Measurements from ENCODE around the gene NFE2L1. TPM values are rescaled to one million over a fixed set of nuclear protein-coding genes. Genes with fewer than 3 reads are reported as not detected.

NFE2L1 gene
- total and polyA plus RNA-seq, 8 donors: 27.4 to 74.0 (median 44.5) TPM

GRCh38 chr17:48095611-48096010, 47.5 kb downstream of the NFE2L1 start:
- no peaks in the 10 kb centered on the region for H3K9me3 ChIP-seq
- H3K27me3 ChIP-seq: no peaks in the 10 kb centered on the region
- TF ChIP-seq, protein P1, sequence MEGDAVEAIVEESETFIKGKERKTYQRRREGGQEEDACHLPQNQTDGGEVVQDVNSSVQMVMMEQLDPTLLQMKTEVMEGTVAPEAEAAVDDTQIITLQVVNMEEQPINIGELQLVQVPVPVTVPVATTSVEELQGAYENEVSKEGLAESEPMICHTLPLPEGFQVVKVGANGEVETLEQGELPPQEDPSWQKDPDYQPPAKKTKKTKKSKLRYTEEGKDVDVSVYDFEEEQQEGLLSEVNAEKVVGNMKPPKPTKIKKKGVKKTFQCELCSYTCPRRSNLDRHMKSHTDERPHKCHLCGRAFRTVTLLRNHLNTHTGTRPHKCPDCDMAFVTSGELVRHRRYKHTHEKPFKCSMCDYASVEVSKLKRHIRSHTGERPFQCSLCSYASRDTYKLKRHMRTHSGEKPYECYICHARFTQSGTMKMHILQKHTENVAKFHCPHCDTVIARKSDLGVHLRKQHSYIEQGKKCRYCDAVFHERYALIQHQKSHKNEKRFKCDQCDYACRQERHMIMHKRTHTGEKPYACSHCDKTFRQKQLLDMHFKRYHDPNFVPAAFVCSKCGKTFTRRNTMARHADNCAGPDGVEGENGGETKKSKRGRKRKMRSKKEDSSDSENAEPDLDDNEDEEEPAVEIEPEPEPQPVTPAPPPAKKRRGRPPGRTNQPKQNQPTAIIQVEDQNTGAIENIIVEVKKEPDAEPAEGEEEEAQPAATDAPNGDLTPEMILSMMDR (IDR thresholded peaks at IDR 0.05): no peak
- no peaks in the 10 kb centered on the region for H3K36me3 ChIP-seq
- H3K4me1 ChIP-seq: no peaks in the 10 kb centered on the region
- ATAC-seq: no peak
- DNase-seq: no peak
- H3K27ac ChIP-seq: no peak overlapping the region
- H3K4me3 ChIP-seq: no peak overlapping the region
- WGBS, 2 donors: 92% methylated on average over 4 of the region's 4 CpGs
- intact Hi-C loops (cut with DNase I): no loop called here
- FAIRE-seq: no peak

DNA sequence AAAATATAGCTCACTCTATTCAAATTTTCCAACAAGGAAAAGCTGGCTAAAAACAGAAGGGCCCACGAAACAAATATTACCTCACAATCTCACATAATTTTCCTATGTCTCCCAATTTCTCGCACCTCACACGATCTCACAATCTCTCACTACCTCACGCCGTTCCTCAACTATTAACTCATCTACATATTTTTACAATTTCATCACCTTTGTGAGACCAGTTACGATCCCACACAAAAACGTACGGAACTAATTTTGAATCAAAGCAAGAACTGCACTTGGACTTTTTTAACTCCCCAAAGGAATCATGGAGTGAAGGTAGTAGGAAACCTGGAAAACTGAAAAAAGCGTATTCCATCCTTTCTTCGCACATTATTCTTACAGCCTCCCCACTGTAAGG, 52.0 kb downstream of the NFE2L1 start:
- H3K27ac ChIP-seq: peak overlapping the region in 2 of 4 donors; percentile 76 to 81
- H3K4me1 ChIP-seq: no peaks in the 10 kb centered on the region
- no peaks in the 10 kb centered on the region for H3K27me3 ChIP-seq
- DNase-seq (no peak), ATAC-seq (no peak), FAIRE-seq (no peak)
- H3K4me3 ChIP-seq: peak overlapping the region; percentile 77 to 99 (median 92)
- TF ChIP-seq, protein P1 (IDR thresholded peaks at IDR 0.05): no peak
- intact Hi-C loops (cut with DNase I): no loop called here
- no peaks in the 10 kb centered on the region for H3K36me3 ChIP-seq
- H3K9me3 ChIP-seq: no peaks in the 10 kb centered on the region
- 37 to 42% methylated on average over 10 of the region's 10 CpGs for WGBS, 2 donors

DNA sequence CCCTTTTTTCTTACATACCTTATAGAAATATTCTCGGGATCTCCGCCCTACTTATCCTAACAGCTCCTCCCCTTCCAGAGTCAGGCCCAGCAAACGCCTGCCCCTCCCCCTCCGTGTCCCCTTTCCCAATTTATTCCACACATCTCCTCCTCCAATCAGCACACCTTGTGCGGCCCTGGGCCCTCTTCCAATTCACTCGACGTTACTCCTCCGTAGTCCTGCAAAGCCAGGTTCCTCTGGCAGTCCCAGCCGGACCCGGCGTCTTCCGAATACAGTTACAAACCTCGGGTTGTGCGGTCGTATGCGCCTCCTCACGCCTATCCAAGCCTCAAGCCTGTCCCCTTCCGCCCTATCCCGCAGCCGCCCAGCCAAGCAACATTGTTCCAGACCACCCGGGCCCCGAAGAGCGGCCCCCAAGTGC, 52.4 kb downstream of the NFE2L1 start:
- FAIRE-seq (no peak), DNase-seq (peak in 5 of 6 donors; percentile 39 to 86 (median 61)), ATAC-seq (peak; percentile 27 to 45 (median 42))
- WGBS, 2 donors: 1% methylated on average over 23 of the region's 23 CpGs
- Histone ChIP-seq H3K27me3 (no peaks in the 10 kb centered on the region), H3K36me3 (no peaks in the 10 kb centered on the region), H3K4me3 (peak overlapping the region; percentile 77 to 99 (median 92)), H3K9me3 (no peaks in the 10 kb centered on the region), H3K4me1 (no peaks in the 10 kb centered on the region), H3K27ac (peak overlapping the region; percentile 61 to 81 (median 70))
- intact Hi-C loops (cut with DNase I): no loop called here
- TF ChIP-seq, protein P1 (IDR thresholded peaks at IDR 0.05): no peak

DNA sequence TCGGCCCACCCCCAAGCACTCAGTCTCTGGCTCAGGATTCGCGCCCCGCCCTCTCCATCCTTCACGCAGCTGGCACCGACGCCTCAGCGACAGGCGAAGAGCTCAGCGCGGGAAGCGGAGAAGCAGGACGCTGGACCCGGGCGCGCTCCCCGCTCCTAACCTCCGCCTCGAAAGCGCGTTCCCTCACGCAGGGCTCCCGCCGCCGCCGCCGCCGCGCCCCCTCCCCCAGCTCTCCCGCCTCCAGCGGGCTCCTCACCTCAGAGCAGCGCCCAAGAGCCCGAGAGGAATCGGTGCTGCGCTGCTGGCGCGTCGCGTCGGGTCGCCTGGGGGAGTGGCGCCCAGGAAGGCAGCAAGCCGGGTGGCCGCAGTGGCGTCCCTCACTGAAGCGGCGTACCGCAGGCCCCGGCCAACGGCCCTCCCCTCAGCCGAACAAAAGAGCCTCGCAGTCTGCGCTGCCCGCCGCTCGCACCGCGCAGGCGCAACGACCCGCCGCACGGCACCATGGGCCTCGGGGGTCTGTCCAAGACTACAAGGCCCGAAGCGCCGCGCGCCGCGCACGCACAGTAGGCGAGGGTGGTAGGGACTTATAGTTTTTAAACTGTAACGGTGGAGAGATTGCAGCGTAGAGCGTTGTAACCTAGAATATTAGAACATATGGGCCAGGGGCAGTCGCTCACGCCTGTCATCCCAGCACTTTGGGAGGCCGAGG, 53.0 kb downstream of the NFE2L1 start, which contains the start of gene CBX1:
Gene CBX1 (minus strand): TSS at position 467 of the 709 bp plus-strand sequence. CDS start 24,474 bp downstream, outside the sequence.
- ATAC-seq (peak; percentile 96 to 98 (median 98)), DNase-seq (peak; percentile 92 to 98 (median 93)), FAIRE-seq (no peak)
- no peaks in the 10 kb centered on the region for H3K4me1 ChIP-seq
- intact Hi-C loops (cut with DNase I): no loop called here
- H3K27ac ChIP-seq: peak within 1 kb of the TSS; percentile 61 to 81 (median 70)
- WGBS, 2 donors: 0 to 1% methylated on average over 62 to 79 of the region's 79 CpGs
- H3K36me3 ChIP-seq: no peaks in the 10 kb centered on the region
- no peaks in the 10 kb centered on the region for H3K9me3 ChIP-seq
- H3K27me3 ChIP-seq: no peaks in the 10 kb centered on the region
- H3K4me3 ChIP-seq: peak within 1 kb of the TSS; percentile 77 to 99 (median 92)
- TF ChIP-seq, protein P1 (IDR thresholded peaks at IDR 0.05): no peak
